Fibroblast of the aortic adventitia (primary cell): Measurements from ENCODE around the gene TRMT1L. TPM values are rescaled to one million over a fixed set of nuclear protein-coding genes. Genes with fewer than 3 reads are reported as not detected.
A peak's percentile ranks its signal among the peaks of the same experiment; 100 is the strongest.

Experiments used
- DNase-seq: peaks from one replicate; pipeline ENCODE4 v3.0.0-alpha.2; 2010; ENCODE audit warnings: low read depth
- H3K4me3 ChIP-seq: 2 replicates; pipeline ENCODE4 v1.5.1; 2011; ENCODE audit warnings: low read depth, mild to moderate bottlenecking, control low read depth, low read length, moderate library complexity
- total RNA-seq: library from RNA; depleted of rRNA; stranded (reverse); fragments of >200 nt; gene quantifications from 2 replicates; pipeline ENCODE4 v1.2.3, GENCODE V29; 2012; ENCODE audit warnings: low replicate concordance
- TF ChIP-seq, protein P1 (sequence below): IDR thresholded peaks from 2 replicates; pipeline ENCODE4 v1.5.1; 2011; ENCODE audit warnings: mild to moderate bottlenecking, low read length, control low read depth, inconsistent platforms; ENCODE audit not compliant: insufficient read depth

The TRMT1L gene
- total RNA-seq, 1 donor = 22.6 TPM

DNA sequence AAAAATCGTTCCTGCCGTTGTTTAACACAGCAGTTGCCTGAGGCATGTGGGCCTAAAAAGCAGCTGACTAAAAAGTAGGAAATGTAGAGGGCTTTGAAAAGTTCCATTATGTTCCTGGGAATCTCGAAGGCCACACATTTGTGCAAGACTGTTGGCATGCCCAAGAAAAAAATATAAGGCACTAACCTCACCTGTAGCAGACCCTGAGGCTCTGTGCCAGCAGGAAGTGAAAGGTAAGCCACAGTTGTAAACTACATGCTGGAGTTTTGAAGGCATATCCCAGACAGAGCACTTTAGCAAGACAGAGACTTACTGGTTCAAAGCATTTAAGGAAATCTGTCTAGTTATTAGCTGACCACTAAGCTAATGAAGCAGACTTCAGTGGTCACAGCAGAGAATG is 52.7 kb downstream of the TRMT1L start:
- TF ChIP-seq, protein P1, sequence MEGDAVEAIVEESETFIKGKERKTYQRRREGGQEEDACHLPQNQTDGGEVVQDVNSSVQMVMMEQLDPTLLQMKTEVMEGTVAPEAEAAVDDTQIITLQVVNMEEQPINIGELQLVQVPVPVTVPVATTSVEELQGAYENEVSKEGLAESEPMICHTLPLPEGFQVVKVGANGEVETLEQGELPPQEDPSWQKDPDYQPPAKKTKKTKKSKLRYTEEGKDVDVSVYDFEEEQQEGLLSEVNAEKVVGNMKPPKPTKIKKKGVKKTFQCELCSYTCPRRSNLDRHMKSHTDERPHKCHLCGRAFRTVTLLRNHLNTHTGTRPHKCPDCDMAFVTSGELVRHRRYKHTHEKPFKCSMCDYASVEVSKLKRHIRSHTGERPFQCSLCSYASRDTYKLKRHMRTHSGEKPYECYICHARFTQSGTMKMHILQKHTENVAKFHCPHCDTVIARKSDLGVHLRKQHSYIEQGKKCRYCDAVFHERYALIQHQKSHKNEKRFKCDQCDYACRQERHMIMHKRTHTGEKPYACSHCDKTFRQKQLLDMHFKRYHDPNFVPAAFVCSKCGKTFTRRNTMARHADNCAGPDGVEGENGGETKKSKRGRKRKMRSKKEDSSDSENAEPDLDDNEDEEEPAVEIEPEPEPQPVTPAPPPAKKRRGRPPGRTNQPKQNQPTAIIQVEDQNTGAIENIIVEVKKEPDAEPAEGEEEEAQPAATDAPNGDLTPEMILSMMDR = no peak
- no peak for DNase-seq
- no peak overlapping the region for H3K4me3 ChIP-seq

DNA sequence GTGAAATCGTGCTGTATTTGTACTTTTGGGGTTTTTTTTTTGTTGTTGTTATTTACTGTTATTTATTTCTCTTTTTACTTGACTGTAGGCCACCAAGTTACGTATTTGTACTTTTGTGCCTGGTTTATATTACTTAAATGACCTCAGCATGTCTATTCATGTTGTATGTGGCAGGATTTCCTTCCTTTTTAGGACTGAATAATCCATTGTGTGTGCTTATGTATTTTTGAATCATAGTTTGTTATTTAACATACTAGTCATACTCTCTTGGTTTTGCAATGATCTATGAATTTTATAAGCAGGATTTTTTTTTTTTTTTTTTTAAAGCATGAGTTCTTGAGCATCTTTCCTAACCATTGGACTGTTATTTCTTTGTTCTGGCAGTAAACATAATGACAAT is 60.2 kb downstream of the TRMT1L start:
- H3K4me3 ChIP-seq = no peak overlapping the region
- peak; percentile 24 for DNase-seq
- TF ChIP-seq, protein P1 = no peak

DNA sequence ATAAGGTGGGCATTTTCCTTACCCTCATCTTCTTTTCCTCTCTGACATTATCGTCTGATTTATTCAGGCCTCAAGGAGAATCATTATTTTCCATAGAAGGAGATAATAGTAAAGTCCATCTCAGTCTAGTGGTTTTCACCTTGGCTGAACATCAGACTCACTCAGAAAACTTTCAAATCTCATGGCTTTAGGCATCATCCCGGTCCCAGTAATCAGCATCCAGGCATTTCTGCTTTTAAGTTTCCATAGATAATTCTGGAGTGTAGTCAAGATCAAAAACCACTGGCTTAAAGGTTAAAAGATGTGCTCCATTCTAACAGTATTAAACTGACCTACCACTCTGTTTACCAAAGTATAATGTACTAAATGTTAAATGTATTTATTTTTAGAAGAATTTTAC is 62.0 kb downstream of the TRMT1L start:
- no peak for DNase-seq
- TF ChIP-seq, protein P1 = no peak
- H3K4me3 ChIP-seq = no peak overlapping the region

GRCh38 chr1:185091480-185091879 is 65.3 kb downstream of the TRMT1L start:
- no peak for DNase-seq
- H3K4me3 ChIP-seq = no peak overlapping the region
- TF ChIP-seq, protein P1 = no peak

- no peak for DNase-seq
- H3K4me3 ChIP-seq = no peak overlapping the region
- TF ChIP-seq, protein P1 = no peak
Measured at GRCh38 chr1:185087746-185088145, 69.0 kb downstream of the TRMT1L start.

- DNase-seq = no peak
- TF ChIP-seq, protein P1 = no peak
- H3K4me3 ChIP-seq = no peak overlapping the region
Measured at GRCh38 chr1:185087101-185087500, 69.7 kb downstream of the TRMT1L start.

DNA sequence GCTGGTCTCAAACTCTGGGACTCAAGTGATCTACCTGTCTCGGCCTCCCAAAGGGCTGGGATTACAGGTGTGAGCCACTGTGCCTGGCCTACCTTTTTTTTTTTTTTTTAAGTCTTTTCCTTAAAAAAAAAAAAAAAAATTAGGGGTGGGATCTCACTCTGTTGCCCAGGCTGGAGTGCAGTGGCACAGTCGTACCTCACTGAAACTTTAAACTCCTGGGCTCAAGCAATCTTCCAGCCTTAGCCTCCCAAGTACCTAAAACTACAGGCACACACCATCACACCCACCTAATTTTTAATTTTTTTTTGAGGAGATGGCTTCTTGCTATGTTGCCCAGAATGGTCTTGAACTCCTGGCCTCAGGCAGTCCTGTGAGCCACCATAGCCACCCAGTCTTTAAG is 72.9 kb downstream of the TRMT1L start:
- TF ChIP-seq, protein P1 = no peak
- DNase-seq = no peak
- H3K4me3 ChIP-seq = no peak overlapping the region
